GM18502 (cell line): ENCODE measurements around the gene TCFL5.

Source experiments
- ATAC-seq: cut with Tn5 transposase; IDR thresholded peaks from one replicate; pipeline ENCODE4 v1.9.1; 2021; ENCODE audit warnings: mild to moderate bottlenecking; ENCODE audit not compliant: unreplicated experiment, poor library complexity

The TCFL5 gene

DNA sequence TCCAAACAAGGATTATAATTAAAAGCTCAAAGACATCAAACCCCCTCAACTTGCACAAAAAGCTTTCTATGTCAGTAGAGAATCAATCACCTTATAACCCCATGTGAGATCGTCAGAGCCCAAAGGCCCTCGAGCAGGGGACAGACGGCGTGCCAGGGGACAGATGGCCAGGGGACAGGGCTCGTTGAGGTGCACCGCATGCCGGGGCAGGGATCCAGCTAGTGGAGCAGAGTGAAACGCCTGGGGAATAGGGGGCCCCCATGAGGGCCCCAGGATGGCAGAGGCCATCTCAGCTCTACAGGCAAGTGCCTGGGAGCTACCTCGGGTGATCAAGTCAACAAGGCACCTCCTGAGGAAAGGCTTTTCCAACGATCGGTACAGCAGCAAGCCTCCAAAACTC lies 36.0 kb upstream of the TCFL5 start:
- no peak for ATAC-seq

DNA sequence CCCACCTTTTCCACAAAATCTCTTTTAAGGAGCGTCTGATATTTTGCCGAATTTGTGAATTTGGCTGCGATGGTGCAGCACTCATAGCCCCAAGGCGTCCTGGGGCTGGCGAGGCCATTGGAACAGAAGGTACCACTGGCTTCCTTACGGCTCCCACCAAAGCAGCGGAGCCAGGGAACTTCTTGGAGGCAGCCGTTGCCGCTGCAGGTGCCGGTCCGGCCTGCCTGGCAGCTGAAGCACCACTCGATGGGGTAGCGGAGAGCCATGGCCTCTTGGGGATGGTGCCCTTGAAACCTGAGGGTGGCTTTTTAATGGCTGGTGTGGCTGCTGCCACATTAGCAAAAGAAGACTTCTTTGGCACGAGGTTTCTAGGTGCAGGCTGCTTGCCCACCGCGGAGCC lies 34.9 kb upstream of the TCFL5 start:
- ATAC-seq: no peak

DNA sequence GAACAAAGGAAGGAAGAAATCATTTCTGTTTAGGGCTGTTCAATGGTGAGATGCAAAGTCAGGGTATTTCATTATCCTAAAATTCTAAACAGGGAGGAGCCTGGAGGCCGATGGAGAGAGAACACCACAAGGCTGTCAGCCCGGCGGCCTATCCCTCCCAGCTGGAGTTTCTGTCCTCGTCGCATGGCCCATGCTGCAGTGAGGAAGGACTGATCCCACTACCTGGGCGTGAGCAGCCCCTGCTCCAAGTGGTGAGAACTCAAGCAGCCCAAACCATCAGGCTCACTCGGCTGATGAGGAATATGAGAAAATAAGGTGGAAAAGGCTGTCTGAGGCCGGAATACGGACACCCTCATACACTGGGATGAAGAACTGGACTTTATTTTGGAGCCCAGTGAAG lies 33.9 kb upstream of the TCFL5 start:
- no peak for ATAC-seq

DNA sequence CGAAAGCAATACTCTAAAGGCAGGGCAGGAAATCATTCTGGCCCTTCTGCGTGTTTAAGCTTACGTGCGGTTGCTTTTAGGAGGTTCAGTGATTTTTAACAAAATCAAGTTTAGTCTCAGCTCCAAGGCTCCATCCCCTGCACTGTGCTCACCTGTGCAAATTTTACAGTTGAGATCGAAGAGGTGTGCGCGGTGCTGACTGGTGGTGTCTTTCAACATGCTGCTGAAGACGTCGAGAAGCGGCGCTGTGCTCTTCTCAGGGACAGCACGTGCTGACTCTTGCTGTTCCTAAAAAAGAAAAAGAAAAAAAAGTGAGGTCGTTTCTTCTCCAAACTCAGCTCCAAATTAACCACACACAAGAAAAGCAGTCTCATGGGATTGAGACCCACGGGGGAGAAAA lies 32.6 kb upstream of the TCFL5 start:
- no peak for ATAC-seq

DNA sequence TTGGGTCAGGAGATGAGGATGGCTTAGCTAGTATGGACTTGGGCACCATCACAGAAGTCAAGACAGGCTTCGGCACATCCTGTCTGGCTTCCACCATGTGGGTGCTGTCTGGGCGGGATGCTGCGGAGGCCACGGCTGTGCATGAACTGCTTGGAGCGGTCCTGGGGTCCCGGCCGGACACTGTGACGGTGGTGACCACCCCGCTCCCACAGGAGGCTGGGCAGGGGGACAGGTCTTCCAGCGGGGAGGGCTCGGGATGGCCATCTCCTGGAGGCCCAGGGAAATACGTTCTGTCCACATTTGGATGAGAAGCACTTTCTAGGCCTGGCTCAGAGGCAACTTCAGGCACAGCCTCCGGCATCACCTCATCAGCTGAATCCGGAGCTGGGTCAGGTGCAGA lies 32.1 kb upstream of the TCFL5 start:
- ATAC-seq: no peak

DNA sequence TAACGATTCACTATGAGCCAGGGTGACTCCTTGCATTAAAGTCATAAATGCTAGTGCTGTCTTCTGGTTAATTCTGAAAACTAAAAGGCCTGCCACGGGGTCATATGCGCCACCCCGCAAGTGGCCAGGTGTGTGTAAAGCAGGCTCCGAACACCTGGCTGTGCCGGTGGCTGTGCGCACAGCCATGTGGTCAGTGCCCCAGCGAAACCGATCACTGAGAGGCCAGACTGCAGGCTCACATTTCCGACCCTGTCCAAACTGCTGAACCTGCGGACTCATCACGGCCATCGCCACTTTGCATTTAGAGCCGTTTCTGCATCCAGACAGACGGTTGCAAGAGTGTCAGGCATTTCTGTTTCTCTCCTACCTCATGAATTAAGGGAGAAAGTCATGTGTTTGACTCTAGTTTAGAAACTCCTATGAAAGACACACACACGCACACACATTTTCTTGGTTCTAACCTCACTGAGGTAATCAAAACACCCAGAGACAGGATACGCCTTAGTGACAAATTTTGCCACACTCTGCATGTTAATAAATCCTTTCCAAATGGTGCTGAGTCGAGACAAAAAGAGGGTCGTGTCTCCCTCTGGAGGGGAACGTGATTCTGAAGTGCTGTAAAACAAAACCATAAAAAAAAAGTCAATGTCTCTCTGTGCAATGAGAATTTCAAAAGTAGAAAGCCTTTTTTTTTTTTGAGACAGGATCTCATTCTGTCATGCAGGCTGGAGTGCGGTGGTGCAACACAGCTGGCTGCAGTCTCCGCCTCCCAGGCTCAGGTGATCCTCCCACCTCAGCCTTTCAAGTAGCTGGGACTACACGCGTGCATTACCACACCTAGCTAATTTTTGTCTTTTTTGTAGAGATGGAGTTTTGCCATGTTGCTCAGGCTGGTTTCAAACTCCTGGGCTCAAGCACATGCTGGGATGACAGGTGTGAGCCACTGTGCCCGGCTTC lies 31.0 kb upstream of the TCFL5 start:
- no peak for ATAC-seq

DNA sequence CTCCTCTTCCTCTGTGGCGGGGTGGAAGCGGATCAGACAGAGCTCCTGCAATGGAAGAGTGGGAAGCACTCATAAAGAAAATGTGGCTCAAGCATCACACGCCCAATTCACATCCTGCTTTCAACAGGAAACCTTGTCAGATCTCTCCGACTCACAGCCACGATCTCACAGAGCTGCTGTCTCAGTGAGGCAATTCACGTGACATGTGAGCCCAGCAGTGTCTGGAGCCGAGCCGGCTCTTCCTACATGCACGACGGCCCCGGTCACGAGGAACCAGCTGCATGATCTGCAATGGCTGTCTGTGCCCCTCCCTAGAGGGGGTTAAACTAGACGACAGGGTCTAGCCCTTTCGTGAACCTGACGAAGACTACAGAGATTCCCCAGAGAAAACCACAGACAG lies 29.5 kb upstream of the TCFL5 start:
- no peak for ATAC-seq

DNA sequence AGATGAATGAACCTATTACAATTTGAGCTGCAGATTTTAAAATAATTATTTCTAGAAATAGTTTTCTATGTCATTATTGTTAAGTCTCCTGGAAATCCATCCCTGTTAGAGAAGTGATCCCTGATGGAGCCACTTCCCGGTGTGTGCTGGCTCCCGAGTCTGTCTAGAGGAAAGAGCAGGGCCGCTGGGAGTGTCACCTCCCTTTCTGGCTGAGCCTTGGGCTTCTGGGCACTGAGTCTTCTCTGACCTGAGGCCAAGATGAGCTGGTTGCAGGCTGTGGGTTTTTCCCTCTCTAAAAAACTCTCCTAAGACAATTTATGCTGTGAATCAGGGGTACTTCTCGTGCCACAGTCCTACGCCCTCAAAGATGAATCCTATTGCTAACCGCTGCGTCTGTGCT lies 28.8 kb upstream of the TCFL5 start:
- no peak for ATAC-seq

DNA sequence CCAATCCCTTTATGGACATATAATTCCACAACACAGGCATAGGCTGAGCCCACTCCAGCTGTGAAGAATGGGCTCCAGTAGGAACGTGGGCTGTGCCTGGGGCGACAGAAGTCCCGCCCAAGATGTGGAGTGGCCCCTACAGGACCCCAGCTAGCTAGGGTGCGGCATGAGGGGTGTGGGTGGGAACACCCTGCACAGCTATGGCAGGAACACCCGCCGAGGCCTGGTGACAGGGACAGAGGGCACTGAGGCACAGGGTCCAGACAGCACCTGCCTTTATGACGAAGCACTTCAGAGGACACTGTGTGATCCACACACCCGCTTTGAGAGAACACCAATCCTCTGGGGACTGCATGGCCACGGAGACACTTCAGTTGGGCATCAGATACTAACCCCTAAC lies 28.2 kb upstream of the TCFL5 start:
- no peak for ATAC-seq

DNA sequence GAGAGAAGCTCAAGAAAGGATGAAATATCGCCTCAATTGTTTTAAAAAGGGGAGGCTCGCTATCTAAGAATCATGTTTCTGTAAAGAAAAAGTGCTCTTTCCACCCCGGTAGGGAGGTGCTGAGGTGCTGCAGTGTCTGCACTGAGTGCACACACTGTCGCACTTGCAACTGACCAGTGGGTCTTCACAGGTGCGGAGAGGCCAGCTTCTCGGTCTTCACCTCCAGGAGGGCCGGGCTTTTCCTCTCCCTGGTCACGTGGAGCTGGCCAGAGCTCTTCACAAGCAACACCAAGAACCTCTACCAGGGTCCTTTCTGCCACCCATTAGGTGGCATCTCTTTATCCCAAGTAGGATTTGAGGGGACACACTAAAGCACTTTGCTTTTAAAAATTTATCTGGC lies 27.8 kb upstream of the TCFL5 start:
- no peak for ATAC-seq

DNA sequence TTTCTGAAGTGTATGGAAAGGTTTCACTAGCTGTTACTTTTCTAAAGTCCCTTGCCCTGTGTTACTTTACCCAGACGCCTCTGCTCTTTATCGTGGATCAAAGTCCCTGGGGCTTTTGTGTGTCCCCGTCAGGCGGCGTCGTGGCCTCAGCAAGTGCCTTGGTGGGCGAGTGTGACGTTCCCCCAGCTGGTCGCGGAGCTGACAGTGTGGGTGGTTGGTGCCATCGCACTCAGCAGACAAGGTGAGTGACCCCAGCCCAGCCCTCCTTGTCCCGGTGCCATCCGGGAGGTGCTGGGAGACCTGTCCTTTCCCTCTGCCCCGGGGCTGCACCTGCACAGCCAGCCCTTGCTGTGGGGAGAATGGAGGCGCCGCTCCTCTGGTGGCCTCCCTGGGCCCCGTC lies 27.3 kb upstream of the TCFL5 start:
- no peak for ATAC-seq

DNA sequence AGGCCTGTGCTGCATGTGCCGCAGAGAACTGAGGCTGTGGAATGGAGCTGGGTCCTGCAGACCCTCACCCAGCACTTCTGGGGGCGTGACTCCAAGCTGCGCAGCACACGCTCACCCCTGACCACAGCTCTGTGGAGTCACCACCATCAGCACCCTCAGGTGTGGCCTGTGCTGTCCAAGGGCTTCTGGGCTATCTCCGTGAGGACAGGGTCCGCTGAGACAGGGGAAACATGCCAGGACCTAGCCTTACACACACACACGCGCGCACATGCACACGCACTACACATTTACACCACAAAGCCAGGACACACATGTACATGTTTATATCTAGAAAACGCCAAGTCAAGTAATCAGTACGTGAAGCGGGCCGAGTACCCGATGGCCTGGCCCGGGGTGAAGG lies 26.8 kb upstream of the TCFL5 start:
- ATAC-seq: no peak

DNA sequence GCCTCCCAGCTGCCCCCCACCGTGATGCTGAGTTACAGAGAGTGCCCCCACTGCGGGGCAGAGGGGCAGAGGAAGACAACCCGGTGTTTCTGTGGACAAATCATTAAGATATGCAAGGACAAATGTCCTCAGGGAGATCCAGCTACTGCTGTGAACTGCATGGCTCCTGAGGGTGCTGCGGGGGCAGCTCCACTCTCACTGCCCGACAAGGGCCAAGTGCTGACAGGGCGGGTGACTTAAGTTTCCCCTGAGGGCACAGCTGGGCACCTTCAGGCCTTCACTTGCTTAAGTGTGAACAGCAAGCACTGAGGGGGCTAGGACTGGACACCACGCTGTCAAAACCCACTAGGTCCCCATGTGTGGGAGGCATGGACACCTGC lies 26.2 kb upstream of the TCFL5 start:
- ATAC-seq: no peak

DNA sequence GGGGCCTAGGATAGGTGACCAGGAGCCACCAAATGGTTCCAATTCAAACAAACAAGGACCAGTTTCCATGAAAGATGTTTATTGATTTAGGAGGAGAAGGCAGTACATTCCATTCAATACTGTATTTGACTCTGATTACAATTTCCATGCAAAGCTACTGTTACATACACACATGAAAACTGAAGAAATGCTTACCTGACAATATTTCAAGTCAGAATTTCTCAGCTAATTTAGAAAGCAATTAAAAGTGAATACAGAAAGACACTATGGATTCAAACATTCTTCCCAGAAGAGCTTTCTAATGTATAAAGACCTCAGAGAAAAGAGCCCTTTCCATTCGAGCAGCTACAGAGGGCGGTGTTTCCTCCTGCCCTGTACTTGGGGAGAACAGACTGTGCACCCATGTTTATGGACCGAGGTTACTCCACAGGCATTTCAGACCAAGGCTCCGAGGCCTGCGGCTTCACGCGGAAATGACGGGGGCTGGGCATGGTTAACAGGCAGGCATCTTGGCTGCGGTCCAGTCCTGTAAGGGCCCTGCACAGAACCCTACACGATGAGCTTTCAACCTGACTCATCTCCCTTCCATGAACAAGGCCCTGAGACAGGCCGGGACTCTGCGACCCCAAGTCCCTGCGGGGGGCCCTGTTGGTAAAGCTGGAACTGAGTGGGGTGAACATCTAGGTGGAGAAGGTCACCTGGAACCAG lies 25.7 kb upstream of the TCFL5 start:
- no peak for ATAC-seq

DNA sequence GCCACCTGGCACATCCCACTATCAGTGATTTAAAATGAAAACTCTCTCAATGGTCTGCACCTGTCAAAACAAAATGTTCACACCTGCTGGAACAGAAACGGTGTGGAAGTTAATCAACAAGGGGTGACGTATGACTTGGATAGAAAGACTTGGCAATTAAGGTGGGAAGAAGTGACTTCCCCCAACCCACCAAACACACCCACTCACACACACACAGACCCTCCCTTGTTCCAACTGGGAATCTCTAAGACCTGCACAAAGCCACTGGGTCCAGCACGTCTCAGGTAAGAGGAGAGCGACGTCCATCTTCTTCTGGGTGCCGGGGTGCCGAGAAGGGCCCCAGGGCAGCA lies 25.1 kb upstream of the TCFL5 start:
- no peak for ATAC-seq

DNA sequence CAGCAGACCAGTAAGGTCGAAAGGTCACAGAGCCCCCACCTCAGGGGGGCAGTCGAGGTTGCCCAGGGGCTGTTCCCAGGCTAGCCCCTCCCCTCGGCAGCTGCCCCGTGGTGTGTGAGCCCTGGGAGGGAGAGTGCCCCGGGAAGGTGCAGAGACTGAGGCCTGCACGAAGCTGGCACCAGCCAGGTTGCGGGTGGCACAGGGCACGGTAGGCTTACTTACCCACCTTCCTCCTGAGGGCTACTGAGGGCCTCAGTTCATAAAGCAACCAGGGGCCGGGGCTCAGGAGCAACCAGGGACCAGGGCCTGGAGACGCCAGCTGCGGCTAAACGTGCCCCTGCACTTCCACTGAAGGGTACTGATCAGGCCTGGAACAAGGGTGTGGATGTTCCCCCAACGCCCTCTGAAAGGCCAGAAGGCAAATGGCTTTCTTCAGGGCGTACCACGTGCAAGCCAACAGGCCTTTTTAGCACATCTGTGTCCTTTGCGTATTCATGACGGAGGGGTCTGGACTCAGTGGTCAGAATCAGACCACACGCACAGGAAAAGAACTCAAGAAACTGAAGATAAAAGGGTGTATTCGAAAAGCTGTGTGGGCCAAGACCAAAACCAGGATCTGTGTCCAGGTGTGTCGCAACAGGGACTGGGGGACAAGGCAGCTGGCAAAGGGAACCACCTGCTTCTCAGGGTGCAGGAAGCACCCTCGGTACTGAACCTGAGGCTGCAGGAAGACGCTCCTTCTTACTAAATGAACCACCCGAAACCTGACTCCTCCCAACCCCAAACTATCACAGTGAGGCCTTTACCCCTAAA lies 24.5 kb upstream of the TCFL5 start:
- no peak for ATAC-seq

DNA sequence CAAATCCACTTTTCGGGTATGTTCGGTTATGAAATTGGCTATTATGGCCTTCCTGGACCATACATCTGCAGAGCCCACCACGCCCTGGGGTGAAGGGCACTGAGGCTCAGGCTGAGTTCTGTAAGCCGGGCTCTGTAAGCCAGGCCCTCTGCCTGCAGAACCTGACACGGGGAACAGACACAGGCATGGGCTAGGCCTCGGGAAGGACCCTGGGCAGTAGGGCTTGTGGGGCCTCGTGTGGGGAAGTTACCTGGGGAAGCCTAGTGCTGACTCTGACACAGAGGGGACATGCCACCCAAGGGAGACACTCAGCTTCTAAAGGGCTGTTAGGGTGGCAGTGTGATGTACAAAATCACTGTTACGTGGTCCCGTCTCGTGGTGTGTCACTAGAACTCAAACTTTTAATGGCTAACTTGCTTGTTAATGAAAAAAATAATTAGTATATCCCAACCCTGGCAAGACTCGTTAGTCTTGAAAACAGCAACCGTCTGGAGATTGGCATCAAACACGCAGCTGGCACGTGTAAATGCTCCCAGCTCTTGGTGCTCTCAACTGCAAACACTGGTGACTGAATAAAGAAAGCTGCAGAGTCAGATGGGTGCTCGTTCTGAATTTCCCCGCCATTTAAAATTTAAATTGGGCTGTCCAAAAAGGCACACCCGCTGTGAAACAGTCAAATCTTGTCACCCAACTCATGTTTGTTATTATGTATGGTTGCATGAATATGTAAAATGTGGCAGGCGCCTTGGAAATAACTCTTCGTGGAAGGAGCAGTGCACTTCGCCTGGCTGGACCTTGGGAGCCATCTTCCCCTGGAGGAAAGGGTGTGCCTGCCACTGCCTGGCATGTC lies 23.6 kb upstream of the TCFL5 start:
- ATAC-seq: no peak

DNA sequence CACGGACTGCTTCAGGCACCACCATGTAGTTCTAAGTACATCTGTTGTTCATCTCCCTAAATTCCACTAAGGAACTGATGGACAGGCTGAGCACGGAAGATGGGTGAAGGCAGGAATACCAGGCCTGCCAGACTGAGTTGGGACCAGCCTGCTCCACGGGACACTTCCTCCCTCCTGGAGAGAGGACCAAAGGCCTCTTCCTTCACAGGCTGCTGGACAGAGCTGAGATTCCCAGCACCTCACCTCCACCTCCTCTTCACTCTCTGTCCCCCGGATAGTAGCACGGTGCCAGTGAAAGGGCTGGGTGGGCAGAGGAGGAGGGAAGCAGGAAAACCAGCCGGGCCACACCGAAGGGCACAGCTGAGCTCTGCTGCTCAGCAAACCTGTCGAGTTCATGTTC lies 22.9 kb upstream of the TCFL5 start:
- ATAC-seq: no peak

DNA sequence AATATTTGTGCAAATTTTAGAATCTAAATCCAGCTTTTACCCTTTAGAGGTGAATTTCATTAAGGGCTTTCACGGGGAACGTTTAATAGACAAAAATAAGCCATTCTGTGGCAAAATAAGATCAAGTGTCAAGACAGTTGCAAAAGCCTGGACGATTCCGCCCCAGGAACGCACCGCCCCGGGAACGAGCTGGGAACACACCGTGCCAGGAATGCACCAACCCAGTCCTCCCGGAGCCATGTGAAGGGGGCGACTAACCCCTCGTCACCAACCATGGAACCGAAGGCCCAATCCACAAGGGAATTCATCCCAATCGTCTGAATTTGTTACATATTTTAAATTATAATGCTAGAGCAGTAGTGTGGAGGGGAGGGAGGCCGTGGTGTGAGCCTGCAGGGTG lies 20.8 kb upstream of the TCFL5 start:
- ATAC-seq: no peak

DNA sequence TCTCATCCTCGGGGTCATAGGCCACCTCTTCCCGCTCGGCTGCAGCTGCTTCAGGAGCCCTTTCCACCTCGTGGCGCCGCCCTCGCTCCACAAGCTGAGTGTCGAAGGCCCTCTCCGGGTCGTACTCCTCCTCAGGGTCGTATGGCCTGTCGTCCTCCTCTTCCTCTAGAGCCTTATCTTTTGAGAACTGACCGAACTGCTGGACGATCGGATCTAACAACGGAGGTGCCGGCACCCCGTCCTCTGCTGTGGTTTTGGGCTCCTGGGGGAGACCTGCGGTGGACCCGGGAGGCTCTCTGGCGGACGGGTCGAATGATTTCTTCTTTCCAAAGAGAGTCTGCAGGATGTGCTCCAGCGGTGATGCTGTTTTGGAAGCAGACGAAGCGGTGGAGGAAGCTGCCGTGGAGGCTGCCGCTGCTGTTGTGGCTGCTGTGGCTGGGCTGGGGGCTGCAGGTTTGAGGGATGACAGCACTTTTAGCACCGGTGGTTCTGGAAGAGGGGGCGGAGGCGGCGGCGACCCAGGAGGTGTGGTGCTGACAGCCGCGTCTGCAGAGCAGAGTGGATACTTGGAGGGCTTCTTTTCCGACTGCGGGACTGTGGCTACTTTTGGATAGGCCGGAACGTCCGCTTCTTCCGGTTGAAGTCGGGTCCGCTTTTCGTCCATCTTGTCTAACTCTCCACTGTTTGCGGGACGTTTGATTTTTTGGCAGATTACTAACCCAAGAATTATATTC lies 20.2 kb upstream of the TCFL5 start:
- ATAC-seq: no peak
